ENCODE results near the gene GCSH.

DNA sequence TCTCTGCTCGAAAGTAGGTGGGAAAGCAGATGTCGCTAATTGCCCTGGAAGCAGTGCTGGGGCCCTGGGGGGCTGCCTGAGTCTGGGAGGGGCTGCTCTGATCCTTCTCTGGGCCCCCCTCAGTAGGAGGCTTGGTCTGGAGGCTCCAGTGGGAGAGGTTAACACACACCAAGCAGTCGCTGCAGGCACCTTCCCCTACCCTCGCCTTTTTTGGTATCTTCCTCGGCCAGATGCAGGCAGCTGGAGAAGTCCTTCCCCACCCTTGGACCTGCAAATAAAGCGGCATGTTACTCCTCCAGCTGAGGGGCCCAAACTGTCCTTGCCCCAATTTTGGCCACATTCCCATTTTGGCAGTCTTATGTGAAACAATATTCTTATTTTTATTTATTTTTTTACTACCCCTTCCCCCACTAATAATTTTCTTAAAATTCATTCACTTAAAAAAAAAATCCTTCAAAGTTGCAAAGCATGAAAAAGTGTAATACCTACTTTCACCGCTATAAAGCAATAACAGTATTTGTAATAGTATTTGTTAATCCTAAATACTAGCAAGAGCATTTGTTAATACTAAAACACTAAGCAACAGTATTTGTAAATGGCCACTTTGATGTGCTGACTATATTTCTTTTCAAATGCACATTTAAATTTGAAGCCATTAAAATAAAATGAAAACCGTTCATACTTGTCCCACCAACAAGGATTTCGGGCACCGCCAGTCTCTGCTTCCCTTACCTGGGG is 34.2 kb downstream of the GCSH start:
- TF ChIP-seq REST (IDR thresholded peaks at IDR 0.05; ENCODE audit: insufficient read depth in 1 of 2, low read depth in 2 of 2, low read length in 2 of 2) (no peak), POLR2AphosphoS5 (IDR thresholded peaks at IDR 0.05; ENCODE audit: low read depth, low read length) (no peak), SIN3A (IDR thresholded peaks at IDR 0.05; ENCODE audit: borderline replicate concordance, insufficient read depth, low read length) (no peak), TAF1 (IDR thresholded peaks at IDR 0.05; ENCODE audit: borderline replicate concordance, insufficient read depth, low read length) (no peak), FOXP2 (optimal IDR thresholded peaks at IDR 0.05; ENCODE audit: borderline replicate concordance, extremely low read depth, extremely low read length, insufficient read depth) (no peak)
